ENCODE results near the gene FUT1. TPM values are rescaled to one million over a fixed set of nuclear protein-coding genes. Genes with fewer than 3 reads are reported as not detected.

Gene FUT1
- total RNA-seq, 4 donors from 2014 or later = 0.54 to 3.5 (median 2.6) TPM

DNA sequence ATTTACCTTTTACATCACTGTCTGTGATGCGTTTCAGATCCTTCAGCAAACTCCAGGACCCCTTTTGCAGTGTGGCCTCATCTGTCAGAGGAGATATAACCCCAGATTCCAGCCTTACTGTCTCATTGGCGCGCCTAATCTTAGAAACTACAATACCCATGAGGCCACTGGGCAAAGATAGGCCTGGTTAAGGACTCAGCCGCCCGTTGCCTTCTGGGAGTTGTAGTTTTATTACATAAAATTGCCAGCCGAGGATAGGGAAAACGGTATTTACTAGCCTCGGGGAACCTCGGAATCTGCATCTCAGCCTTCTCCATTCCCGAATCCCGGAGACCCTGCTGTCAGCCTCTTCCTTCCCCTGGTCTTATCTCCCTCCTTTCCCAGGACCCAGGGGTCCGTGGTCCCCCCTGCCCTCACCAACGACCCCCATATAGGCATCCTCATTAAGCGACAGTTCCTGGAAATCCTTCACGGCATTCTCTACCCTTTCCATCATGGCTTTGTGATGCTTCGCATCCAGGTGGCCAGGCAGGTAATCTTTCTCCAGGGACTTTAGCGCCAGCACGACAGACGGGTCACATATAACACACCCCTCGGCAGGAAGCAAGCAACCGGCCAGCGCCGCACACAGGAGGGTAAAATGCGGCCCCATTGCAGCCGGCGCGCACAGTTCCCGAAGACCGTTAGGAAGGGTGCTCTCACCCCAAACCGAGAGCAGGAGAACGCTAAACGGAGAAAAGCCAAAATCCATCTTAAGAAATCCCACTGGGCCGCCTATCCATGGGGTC, 7.0 kb downstream of the FUT1 start:
- no peaks in the 10 kb centered on the region for H3K36me3 ChIP-seq
- H3K9me3 ChIP-seq = no peaks in the 10 kb centered on the region
- WGBS, 2 donors (ENCODE audit: low coverage in 1 of 2) = 3 to 9% methylated on average over 12 to 15 of the region's 33 CpGs
- H3K27ac ChIP-seq = no peak overlapping the region
- peaks cover 52% of the 10 kb centered on the region for H3K27me3 ChIP-seq
- peaks cover 0 to 21% (median 0%) of the 10 kb centered on the region in 3 donors for H3K4me1 ChIP-seq
- peak; percentile 51 for ATAC-seq
- H3K4me3 ChIP-seq = no peak overlapping the region
- no peak for TF ChIP-seq POLR2A (IDR thresholded peaks at IDR 0.05)
- TF ChIP-seq, protein P1, sequence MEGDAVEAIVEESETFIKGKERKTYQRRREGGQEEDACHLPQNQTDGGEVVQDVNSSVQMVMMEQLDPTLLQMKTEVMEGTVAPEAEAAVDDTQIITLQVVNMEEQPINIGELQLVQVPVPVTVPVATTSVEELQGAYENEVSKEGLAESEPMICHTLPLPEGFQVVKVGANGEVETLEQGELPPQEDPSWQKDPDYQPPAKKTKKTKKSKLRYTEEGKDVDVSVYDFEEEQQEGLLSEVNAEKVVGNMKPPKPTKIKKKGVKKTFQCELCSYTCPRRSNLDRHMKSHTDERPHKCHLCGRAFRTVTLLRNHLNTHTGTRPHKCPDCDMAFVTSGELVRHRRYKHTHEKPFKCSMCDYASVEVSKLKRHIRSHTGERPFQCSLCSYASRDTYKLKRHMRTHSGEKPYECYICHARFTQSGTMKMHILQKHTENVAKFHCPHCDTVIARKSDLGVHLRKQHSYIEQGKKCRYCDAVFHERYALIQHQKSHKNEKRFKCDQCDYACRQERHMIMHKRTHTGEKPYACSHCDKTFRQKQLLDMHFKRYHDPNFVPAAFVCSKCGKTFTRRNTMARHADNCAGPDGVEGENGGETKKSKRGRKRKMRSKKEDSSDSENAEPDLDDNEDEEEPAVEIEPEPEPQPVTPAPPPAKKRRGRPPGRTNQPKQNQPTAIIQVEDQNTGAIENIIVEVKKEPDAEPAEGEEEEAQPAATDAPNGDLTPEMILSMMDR (IDR thresholded peaks at IDR 0.05) = no peak
- no peak for TF ChIP-seq EP300 (IDR thresholded peaks at IDR 0.05)
- TF ChIP-seq POLR2AphosphoS5 (IDR thresholded peaks at IDR 0.05) = no peak

- no peak for ATAC-seq
- Histone ChIP-seq H3K36me3 (no peaks in the 10 kb centered on the region), H3K27ac (peak overlapping the region in 3 of 4 donors; percentile 16 to 80 (median 73)), H3K9me3 (no peaks in the 10 kb centered on the region), H3K4me1 (peaks cover 0 to 40% (median 0%) of the 10 kb centered on the region in 3 donors), H3K27me3 (peaks cover 22% of the 10 kb centered on the region), H3K4me3 (no peak overlapping the region)
- WGBS, 2 donors (ENCODE audit: low coverage in 1 of 2) = 89 to 93% methylated on average over 3 to 11 of the region's 11 CpGs
- TF ChIP-seq EP300 (IDR thresholded peaks at IDR 0.05) (no peak), POLR2AphosphoS5 (IDR thresholded peaks at IDR 0.05) (no peak), POLR2A (IDR thresholded peaks at IDR 0.05) (no peak)
- TF ChIP-seq, protein P1 (IDR thresholded peaks at IDR 0.05) = no peak
Measured at GRCh38 chr19:48742096-48742495, 10.3 kb downstream of the FUT1 start.

GRCh38 chr19:48741129-48741999, 11.1 kb downstream of the FUT1 start:
- peaks cover 0 to 34% (median 0%) of the 10 kb centered on the region in 3 donors for H3K4me1 ChIP-seq
- H3K9me3 ChIP-seq = no peaks in the 10 kb centered on the region
- no peaks in the 10 kb centered on the region for H3K36me3 ChIP-seq
- peak overlapping the region in 1 of 2 donors; percentile 62 for H3K4me3 ChIP-seq
- no peak for TF ChIP-seq EP300 (IDR thresholded peaks at IDR 0.05)
- no peak for TF ChIP-seq POLR2A (IDR thresholded peaks at IDR 0.05)
- no peak for TF ChIP-seq POLR2AphosphoS5 (IDR thresholded peaks at IDR 0.05)
- TF ChIP-seq, protein P1 (IDR thresholded peaks at IDR 0.05) = no peak
- 68% methylated on average over 7 of the region's 35 CpGs; no CpG with 5 or more reads in 1 of the 2 donors for WGBS, 2 donors (ENCODE audit: low coverage in 1 of 2)
- H3K27me3 ChIP-seq = peaks cover 15% of the 10 kb centered on the region
- peak overlapping the region in 3 of 4 donors; percentile 49 to 80 (median 73) for H3K27ac ChIP-seq
- ATAC-seq = no peak

GRCh38 chr19:48740164-48740972, 12.1 kb downstream of the FUT1 start, which contains the start of gene RASIP1:
Gene RASIP1 (minus strand): TSS chr19:48740610. CDS start chr19:48740282, 328 bp downstream.
- Histone ChIP-seq H3K9me3 (no peaks in the 10 kb centered on the region), H3K36me3 (no peaks in the 10 kb centered on the region), H3K4me3 (peak within 1 kb of the TSS; percentile 27 to 62), H3K27me3 (peaks cover 6% of the 10 kb centered on the region), H3K27ac (peak within 1 kb of the TSS in 3 of 4 donors; percentile 49 to 80 (median 73)), H3K4me1 (peaks cover 0 to 34% (median 0%) of the 10 kb centered on the region in 3 donors)
- 64% methylated on average over 6 of the region's 27 CpGs; no CpG with 5 or more reads in 1 of the 2 donors for WGBS, 2 donors (ENCODE audit: low coverage in 1 of 2)
- peak in 1 of 2 donors; percentile 16 for TF ChIP-seq POLR2A (IDR thresholded peaks at IDR 0.05)
- no peak for TF ChIP-seq EP300 (IDR thresholded peaks at IDR 0.05)
- peak; percentile 27 for TF ChIP-seq POLR2AphosphoS5 (IDR thresholded peaks at IDR 0.05)
- TF ChIP-seq, protein P1 (IDR thresholded peaks at IDR 0.05) = no peak
- peak; percentile 23 for ATAC-seq

Data from gastroesophageal sphincter (tissue), 4 donors.